Measurements from ENCODE around the gene AGPAT4. TPM values are rescaled to one million over a fixed set of nuclear protein-coding genes. Genes with fewer than 3 reads are reported as not detected.

Gene AGPAT4
- polyA plus RNA-seq, 1 donor (not counting 4 experiments of a cell fraction or from before 2014, with no cell fraction given) = 8.4 TPM

GRCh38 chr6:161254464-161255253 lies 19.2 kb downstream of the AGPAT4 start:
- Histone ChIP-seq H3K27ac (ENCODE audit: control insufficient read depth, insufficient read depth, low read length) (no peak overlapping the region), H4K20me1 (ENCODE audit: control insufficient read depth, extremely low read depth, insufficient read depth, low read length) (no peaks in the 10 kb centered on the region), H3K9me3 (ENCODE audit: control insufficient read depth, low read depth, low read length) (no peaks in the 10 kb centered on the region), H3K36me3 (ENCODE audit: control insufficient read depth in 2 of 2, extremely low read depth in 1 of 2, insufficient read depth in 2 of 2, low read length in 2 of 2) (peaks cover 0 to 2% of the 10 kb centered on the region in 2 experiments), H3K79me2 (ENCODE audit: control insufficient read depth, insufficient read depth, low read length) (no peaks in the 10 kb centered on the region), H3K9me1 (ENCODE audit: control insufficient read depth, extremely low read depth, insufficient read depth, low read length) (peaks cover 2% of the 10 kb centered on the region), H3K27me3 (ENCODE audit: control insufficient read depth, extremely low read depth, insufficient read depth, low read length) (no peaks in the 10 kb centered on the region), H2AFZ (ENCODE audit: control insufficient read depth, low read length) (no peak overlapping the region), H3K4me2 (ENCODE audit: control insufficient read depth, extremely low read depth, insufficient read depth, low read depth, low read length) (no peak overlapping the region), H3K9ac (ENCODE audit: control insufficient read depth, extremely low read depth, insufficient read depth, low read length) (no peak overlapping the region), H3K4me3 (ENCODE audit: control insufficient read depth in 2 of 3, extremely low read depth in 1 of 3, insufficient read depth in 2 of 3, low read depth in 1 of 3, low read length in 3 of 3) (no peak overlapping the region), H3K4me1 (ENCODE audit: control insufficient read depth, extremely low read depth, insufficient read depth, low read length) (no peaks in the 10 kb centered on the region)
- TF ChIP-seq EZH2 (IDR thresholded peaks at IDR 0.05; ENCODE audit: low read length) = no peak
- TF ChIP-seq, protein P1, sequence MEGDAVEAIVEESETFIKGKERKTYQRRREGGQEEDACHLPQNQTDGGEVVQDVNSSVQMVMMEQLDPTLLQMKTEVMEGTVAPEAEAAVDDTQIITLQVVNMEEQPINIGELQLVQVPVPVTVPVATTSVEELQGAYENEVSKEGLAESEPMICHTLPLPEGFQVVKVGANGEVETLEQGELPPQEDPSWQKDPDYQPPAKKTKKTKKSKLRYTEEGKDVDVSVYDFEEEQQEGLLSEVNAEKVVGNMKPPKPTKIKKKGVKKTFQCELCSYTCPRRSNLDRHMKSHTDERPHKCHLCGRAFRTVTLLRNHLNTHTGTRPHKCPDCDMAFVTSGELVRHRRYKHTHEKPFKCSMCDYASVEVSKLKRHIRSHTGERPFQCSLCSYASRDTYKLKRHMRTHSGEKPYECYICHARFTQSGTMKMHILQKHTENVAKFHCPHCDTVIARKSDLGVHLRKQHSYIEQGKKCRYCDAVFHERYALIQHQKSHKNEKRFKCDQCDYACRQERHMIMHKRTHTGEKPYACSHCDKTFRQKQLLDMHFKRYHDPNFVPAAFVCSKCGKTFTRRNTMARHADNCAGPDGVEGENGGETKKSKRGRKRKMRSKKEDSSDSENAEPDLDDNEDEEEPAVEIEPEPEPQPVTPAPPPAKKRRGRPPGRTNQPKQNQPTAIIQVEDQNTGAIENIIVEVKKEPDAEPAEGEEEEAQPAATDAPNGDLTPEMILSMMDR (optimal IDR thresholded peaks at IDR 0.05 in 1 of 3, IDR thresholded peaks at IDR 0.05 in 1 of 3, conservative IDR thresholded peaks at IDR 0.05 in 1 of 3; ENCODE audit: extremely low read depth in 1 of 3, insufficient read depth in 2 of 3, low read length in 3 of 3) = no peak
- dilution Hi-C loops (cut with MboI; ENCODE audit: extremely low pct_ligation_motif_present, low sequenced_read_pairs) = no loop called here
- DNase-seq (ENCODE audit: low read depth, low spot score) (no peak), FAIRE-seq (no peak)

- DNase-seq (ENCODE audit: low read depth, low spot score) (no peak), FAIRE-seq (no peak)
- Histone ChIP-seq H3K27me3 (ENCODE audit: control insufficient read depth, extremely low read depth, insufficient read depth, low read length) (no peaks in the 10 kb centered on the region), H3K4me2 (ENCODE audit: control insufficient read depth, extremely low read depth, insufficient read depth, low read depth, low read length) (no peak overlapping the region), H3K4me1 (ENCODE audit: control insufficient read depth, extremely low read depth, insufficient read depth, low read length) (no peaks in the 10 kb centered on the region), H3K79me2 (ENCODE audit: control insufficient read depth, insufficient read depth, low read length) (no peaks in the 10 kb centered on the region), H3K4me3 (ENCODE audit: control insufficient read depth in 2 of 3, extremely low read depth in 1 of 3, insufficient read depth in 2 of 3, low read depth in 1 of 3, low read length in 3 of 3) (no peak overlapping the region), H2AFZ (ENCODE audit: control insufficient read depth, low read length) (no peak overlapping the region), H3K9ac (ENCODE audit: control insufficient read depth, extremely low read depth, insufficient read depth, low read length) (no peak overlapping the region), H3K27ac (ENCODE audit: control insufficient read depth, insufficient read depth, low read length) (no peak overlapping the region), H4K20me1 (ENCODE audit: control insufficient read depth, extremely low read depth, insufficient read depth, low read length) (no peaks in the 10 kb centered on the region), H3K9me1 (ENCODE audit: control insufficient read depth, extremely low read depth, insufficient read depth, low read length) (peaks cover 2% of the 10 kb centered on the region), H3K9me3 (ENCODE audit: control insufficient read depth, low read depth, low read length) (no peaks in the 10 kb centered on the region), H3K36me3 (ENCODE audit: control insufficient read depth in 2 of 2, extremely low read depth in 1 of 2, insufficient read depth in 2 of 2, low read length in 2 of 2) (no peaks in the 10 kb centered on the region)
- TF ChIP-seq EZH2 (IDR thresholded peaks at IDR 0.05; ENCODE audit: low read length) = no peak
- TF ChIP-seq, protein P1 (optimal IDR thresholded peaks at IDR 0.05 in 1 of 3, IDR thresholded peaks at IDR 0.05 in 1 of 3, conservative IDR thresholded peaks at IDR 0.05 in 1 of 3; ENCODE audit: extremely low read depth in 1 of 3, insufficient read depth in 2 of 3, low read length in 3 of 3) = no peak
- dilution Hi-C loops (cut with MboI; ENCODE audit: extremely low pct_ligation_motif_present, low sequenced_read_pairs) = no loop called here
Observed at GRCh38 chr6:161254126-161254463, 19.8 kb downstream of the AGPAT4 start.
